Effector CD8-positive, alpha-beta T cell (primary cell): Measurements from ENCODE around the gene RNPEPL1.
"Not testable (repeated sequence)": the region's sequence is repeated elsewhere in the genome, so short reads cannot be mapped to it uniquely, and the experiment has no call there.

Experiments
- DNase-seq: peaks from one replicate; lab custom pipeline; 2025; lab: John Stamatoyannopoulos, UW
- total RNA-seq, 4 experiments: gene quantifications; one replicate each; lab custom pipeline; 2026; lab: John Stamatoyannopoulos, UW

RNPEPL1 gene
- 114 to 193 (median 187) reads per million in 4 experiments for total RNA-seq

GRCh38 chr2:240567872-240568677 lies at the start of gene RNPEPL1:
TSS of gene RNPEPL1 (plus strand) at chr2:240568484. CDS start at chr2:240568587, 103 bp downstream.
- DNase-seq = peak; percentile 25

- DNase-seq = no peak
Observed at GRCh38 chr2:240518981-240519380, 49.3 kb upstream of the RNPEPL1 start.

GRCh38 chr2:240519396-240520129 lies 48.7 kb upstream of the RNPEPL1 start:
- no peak for DNase-seq

- no peak for DNase-seq
Observed at GRCh38 chr2:240520130-240520973, 47.9 kb upstream of the RNPEPL1 start.

- DNase-seq = no peak
Observed at GRCh38 chr2:240520974-240521350, 47.3 kb upstream of the RNPEPL1 start.

- not testable (repeated sequence) for DNase-seq
Observed at GRCh38 chr2:240521885-240522284, 46.4 kb upstream of the RNPEPL1 start.

- DNase-seq = no peak
Observed at GRCh38 chr2:240522406-240522805, 45.9 kb upstream of the RNPEPL1 start.

GRCh38 chr2:240523451-240524281 lies 44.6 kb upstream of the RNPEPL1 start:
- no peak for DNase-seq

- no peak for DNase-seq
Observed at GRCh38 chr2:240524963-240525718, 43.1 kb upstream of the RNPEPL1 start.

GRCh38 chr2:240525802-240526201 lies 42.5 kb upstream of the RNPEPL1 start:
- DNase-seq = no peak

GRCh38 chr2:240526521-240526920 lies 41.8 kb upstream of the RNPEPL1 start:
- no peak for DNase-seq

- DNase-seq = no peak
Observed at GRCh38 chr2:240527153-240527750, 41.0 kb upstream of the RNPEPL1 start.

- DNase-seq = no peak
Observed at GRCh38 chr2:240528406-240529040, 39.8 kb upstream of the RNPEPL1 start.

GRCh38 chr2:240529344-240529999 lies 38.8 kb upstream of the RNPEPL1 start:
- DNase-seq = no peak

GRCh38 chr2:240530181-240530580 lies 38.1 kb upstream of the RNPEPL1 start:
- DNase-seq = no peak

- no peak for DNase-seq
Observed at GRCh38 chr2:240531038-240531437, 37.2 kb upstream of the RNPEPL1 start.

GRCh38 chr2:240532031-240532775 lies 36.1 kb upstream of the RNPEPL1 start:
- no peak for DNase-seq

GRCh38 chr2:240538031-240538780 lies 30.1 kb upstream of the RNPEPL1 start:
- no peak for DNase-seq
